HepG2 (cell line): Measurements from ENCODE around the gene EPHX1. TPM values are rescaled to one million over a fixed set of nuclear protein-coding genes. Genes with fewer than 3 reads are reported as not detected.

Source experiments
- KDM1A ChIP-seq: IDR thresholded peaks from 2 replicates; pipeline ENCODE4 v1.6.1; 2016; ENCODE audit warnings: missing compliant biosample characterization
- NCOA1 ChIP-seq: sonication (generic); formaldehyde crosslinking; IDR thresholded peaks from 2 replicates; pipeline ENCODE4 v1.9.0; 2021; ENCODE audit warnings: missing genetic modification reagents
- PHF21A ChIP-seq: sonication (generic); formaldehyde crosslinking; IDR thresholded peaks from 2 replicates; pipeline ENCODE4 v1.5.0; 2020; ENCODE audit warnings: mild to moderate bottlenecking, missing genetic modification reagents
- RBM22 ChIP-seq: fragments of 200-400 bp; formaldehyde crosslinking; optimal IDR thresholded peaks from 2 replicates; pipeline ENCODE3; 2017; ENCODE audit warnings: mild to moderate bottlenecking, low read length, moderate library complexity
- SIX4 ChIP-seq: sonication (generic); formaldehyde crosslinking; IDR thresholded peaks from 2 replicates; pipeline ENCODE4 v1.4.0; 2020; ENCODE audit warnings: missing genetic modification reagents
- SRF ChIP-seq: IDR thresholded peaks from 2 replicates; pipeline ENCODE4 v1.6.1; 2011; ENCODE audit warnings: mild to moderate bottlenecking, low read depth, low read length, moderate library complexity
- ZBTB1 ChIP-seq: sonication (generic); formaldehyde crosslinking; IDR thresholded peaks from 2 replicates; pipeline ENCODE4 v1.4.0; 2020; ENCODE audit warnings: missing genetic modification reagents, borderline replicate concordance
- ZNF563 ChIP-seq: sonication (generic); formaldehyde crosslinking; IDR thresholded peaks from 2 replicates; pipeline ENCODE4 v1.8.0; 2022; ENCODE audit warnings: mild to moderate bottlenecking, moderate library complexity, missing genetic modification reagents
- ZNF652 ChIP-seq: IDR thresholded peaks from 2 replicates; pipeline ENCODE4 v1.6.1; 2016; ENCODE audit warnings: low read depth, borderline replicate concordance
- ZNF878 ChIP-seq: sonication (generic); formaldehyde crosslinking; IDR thresholded peaks from 2 replicates; pipeline ENCODE4 v1.8.1; 2023; ENCODE audit warnings: mild to moderate bottlenecking, missing genetic modification reagents, moderate library complexity
- polyA plus RNA-seq, 8 experiments: library from polyadenylated mRNA; depleted of rRNA in 3 of 8; stranded (reverse) in 7 of 8; unstranded in 1 of 8; fragments of >200 nt; fragmentation: Illumina TruSeq in 4 of 8; extraction: Trizol in 4 of 8; gene quantifications; 2 replicates each; pipeline versions ENCODE4 v1.2.1 to v1.2.3, GENCODE V29; 2011 to 2016; ENCODE audit warnings: low read depth in 4 of 8, missing spikeins in 1 of 8, mixed read lengths in 1 of 8; ENCODE audit not compliant: insufficient read depth in 1 of 8
- total RNA-seq, 5 experiments: library from RNA; depleted of rRNA; stranded (reverse); fragments of >200 nt; fragmentation: Illumina TruSeq; extraction: Trizol; gene quantifications; 2 replicates each; pipeline ENCODE4 v1.2.3, GENCODE V29; 2016; ENCODE audit warnings: low read depth in 1 of 5
- TF ChIP-seq, protein P1 (sequence below): sonication (generic); formaldehyde crosslinking; IDR thresholded peaks from 2 replicates; pipeline ENCODE4 v1.4.0; 2020; ENCODE audit warnings: mild to moderate bottlenecking, missing genetic modification reagents
- TF ChIP-seq, protein P2 (sequence below), 2 experiments: IDR thresholded peaks; 2 replicates each; pipeline ENCODE4 v1.6.1; 2011 to 2012; ENCODE audit warnings: low read length in 2 of 2, borderline replicate concordance in 1 of 2, low read depth in 1 of 2, mild to moderate bottlenecking in 1 of 2, moderate library complexity in 1 of 2
- TF ChIP-seq, protein P3 (sequence below): sonication (generic); formaldehyde crosslinking; IDR thresholded peaks from 2 replicates; pipeline ENCODE4 v1.5.1; 2020; ENCODE audit warnings: mild to moderate bottlenecking, moderate library complexity, missing genetic modification reagents
- TF ChIP-seq, protein P4 (sequence below): sonication (generic); formaldehyde crosslinking; IDR thresholded peaks from 2 replicates; pipeline ENCODE4 v1.4.0; 2020; ENCODE audit warnings: missing genetic modification reagents

The EPHX1 gene
- total and polyA plus RNA-seq, 2 of the 13 experiments (the other 11 are each of a cell fraction or from before 2014, with no cell fraction given) = 27.7 to 36.5 TPM

DNA sequence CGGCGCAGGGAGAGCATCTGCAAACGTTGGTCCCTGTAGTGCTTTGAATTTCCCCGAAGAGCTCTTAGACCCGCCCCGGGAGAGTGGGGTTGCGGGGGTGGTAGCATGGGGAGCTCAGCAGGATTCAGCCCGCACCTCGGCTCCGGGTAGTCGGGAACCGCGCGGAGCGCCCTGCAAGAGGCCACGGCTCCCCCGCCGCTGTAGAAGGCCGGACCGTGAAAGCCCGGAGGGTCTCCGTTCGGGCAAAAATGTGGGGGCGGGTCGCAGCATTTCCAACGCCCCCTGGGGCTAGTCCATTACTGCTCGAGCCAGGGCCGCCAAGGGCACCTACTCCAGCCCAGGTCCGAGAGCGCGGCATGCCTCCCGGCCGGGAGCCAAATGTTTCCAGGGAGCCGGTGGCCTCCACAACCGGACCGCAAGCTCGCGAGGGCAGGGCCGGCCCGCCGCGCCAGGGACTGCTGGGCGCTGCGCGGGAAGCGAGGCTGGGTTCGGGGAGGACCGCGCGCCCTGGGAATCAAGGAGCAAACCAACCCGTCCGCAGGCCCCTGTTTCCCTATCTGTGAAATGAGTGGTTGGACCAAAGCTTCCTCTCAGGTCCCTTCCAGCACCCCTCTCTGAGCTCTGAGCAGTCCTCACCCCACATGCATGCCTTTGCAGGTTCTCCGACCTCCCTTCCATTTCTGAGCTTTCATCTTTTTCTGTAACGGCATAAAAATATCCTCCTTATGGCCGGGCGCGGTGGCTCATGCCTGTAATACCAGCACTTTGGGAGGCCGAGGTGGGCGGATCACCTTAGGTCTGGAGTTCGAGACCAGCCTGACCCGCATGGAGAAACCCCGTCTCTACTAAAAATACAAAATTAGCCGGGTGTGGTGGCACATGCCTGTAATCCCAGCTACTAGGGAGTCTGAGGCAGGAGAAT, 73.0 kb downstream of the EPHX1 start (continued):
- TF ChIP-seq, protein P1, sequence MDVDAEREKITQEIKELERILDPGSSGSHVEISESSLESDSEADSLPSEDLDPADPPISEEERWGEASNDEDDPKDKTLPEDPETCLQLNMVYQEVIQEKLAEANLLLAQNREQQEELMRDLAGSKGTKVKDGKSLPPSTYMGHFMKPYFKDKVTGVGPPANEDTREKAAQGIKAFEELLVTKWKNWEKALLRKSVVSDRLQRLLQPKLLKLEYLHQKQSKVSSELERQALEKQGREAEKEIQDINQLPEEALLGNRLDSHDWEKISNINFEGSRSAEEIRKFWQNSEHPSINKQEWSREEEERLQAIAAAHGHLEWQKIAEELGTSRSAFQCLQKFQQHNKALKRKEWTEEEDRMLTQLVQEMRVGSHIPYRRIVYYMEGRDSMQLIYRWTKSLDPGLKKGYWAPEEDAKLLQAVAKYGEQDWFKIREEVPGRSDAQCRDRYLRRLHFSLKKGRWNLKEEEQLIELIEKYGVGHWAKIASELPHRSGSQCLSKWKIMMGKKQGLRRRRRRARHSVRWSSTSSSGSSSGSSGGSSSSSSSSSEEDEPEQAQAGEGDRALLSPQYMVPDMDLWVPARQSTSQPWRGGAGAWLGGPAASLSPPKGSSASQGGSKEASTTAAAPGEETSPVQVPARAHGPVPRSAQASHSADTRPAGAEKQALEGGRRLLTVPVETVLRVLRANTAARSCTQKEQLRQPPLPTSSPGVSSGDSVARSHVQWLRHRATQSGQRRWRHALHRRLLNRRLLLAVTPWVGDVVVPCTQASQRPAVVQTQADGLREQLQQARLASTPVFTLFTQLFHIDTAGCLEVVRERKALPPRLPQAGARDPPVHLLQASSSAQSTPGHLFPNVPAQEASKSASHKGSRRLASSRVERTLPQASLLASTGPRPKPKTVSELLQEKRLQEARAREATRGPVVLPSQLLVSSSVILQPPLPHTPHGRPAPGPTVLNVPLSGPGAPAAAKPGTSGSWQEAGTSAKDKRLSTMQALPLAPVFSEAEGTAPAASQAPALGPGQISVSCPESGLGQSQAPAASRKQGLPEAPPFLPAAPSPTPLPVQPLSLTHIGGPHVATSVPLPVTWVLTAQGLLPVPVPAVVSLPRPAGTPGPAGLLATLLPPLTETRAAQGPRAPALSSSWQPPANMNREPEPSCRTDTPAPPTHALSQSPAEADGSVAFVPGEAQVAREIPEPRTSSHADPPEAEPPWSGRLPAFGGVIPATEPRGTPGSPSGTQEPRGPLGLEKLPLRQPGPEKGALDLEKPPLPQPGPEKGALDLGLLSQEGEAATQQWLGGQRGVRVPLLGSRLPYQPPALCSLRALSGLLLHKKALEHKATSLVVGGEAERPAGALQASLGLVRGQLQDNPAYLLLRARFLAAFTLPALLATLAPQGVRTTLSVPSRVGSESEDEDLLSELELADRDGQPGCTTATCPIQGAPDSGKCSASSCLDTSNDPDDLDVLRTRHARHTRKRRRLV = 0 out of 2 replicates have a peak, but pooled peaks have one; percentile 5
- TF ChIP-seq, protein P2, sequence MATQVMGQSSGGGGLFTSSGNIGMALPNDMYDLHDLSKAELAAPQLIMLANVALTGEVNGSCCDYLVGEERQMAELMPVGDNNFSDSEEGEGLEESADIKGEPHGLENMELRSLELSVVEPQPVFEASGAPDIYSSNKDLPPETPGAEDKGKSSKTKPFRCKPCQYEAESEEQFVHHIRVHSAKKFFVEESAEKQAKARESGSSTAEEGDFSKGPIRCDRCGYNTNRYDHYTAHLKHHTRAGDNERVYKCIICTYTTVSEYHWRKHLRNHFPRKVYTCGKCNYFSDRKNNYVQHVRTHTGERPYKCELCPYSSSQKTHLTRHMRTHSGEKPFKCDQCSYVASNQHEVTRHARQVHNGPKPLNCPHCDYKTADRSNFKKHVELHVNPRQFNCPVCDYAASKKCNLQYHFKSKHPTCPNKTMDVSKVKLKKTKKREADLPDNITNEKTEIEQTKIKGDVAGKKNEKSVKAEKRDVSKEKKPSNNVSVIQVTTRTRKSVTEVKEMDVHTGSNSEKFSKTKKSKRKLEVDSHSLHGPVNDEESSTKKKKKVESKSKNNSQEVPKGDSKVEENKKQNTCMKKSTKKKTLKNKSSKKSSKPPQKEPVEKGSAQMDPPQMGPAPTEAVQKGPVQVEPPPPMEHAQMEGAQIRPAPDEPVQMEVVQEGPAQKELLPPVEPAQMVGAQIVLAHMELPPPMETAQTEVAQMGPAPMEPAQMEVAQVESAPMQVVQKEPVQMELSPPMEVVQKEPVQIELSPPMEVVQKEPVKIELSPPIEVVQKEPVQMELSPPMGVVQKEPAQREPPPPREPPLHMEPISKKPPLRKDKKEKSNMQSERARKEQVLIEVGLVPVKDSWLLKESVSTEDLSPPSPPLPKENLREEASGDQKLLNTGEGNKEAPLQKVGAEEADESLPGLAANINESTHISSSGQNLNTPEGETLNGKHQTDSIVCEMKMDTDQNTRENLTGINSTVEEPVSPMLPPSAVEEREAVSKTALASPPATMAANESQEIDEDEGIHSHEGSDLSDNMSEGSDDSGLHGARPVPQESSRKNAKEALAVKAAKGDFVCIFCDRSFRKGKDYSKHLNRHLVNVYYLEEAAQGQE (IDR thresholded peaks at IDR 0.05; ENCODE audit: borderline replicate concordance in 1 of 2, low read depth in 1 of 2, low read length in 2 of 2) = no peak
- TF ChIP-seq ZBTB1 (CRISPR knock-in tag) (no peak), ZNF563 (CRISPR knock-in tag) (no peak), SIX4 (CRISPR knock-in tag) (no peak), RBM22 (no peak), SRF (no peak), NCOA1 (CRISPR knock-in tag) (peak; percentile 44; the same call in 1 of the 2 replicates), KDM1A (CRISPR knock-in tag) (no peak), ZNF878 (CRISPR knock-in tag) (no peak), PHF21A (CRISPR knock-in tag) (0 out of 2 replicates have a peak, but pooled peaks have one; percentile 7), ZNF652 (no peak)
- TF ChIP-seq, protein P3, sequence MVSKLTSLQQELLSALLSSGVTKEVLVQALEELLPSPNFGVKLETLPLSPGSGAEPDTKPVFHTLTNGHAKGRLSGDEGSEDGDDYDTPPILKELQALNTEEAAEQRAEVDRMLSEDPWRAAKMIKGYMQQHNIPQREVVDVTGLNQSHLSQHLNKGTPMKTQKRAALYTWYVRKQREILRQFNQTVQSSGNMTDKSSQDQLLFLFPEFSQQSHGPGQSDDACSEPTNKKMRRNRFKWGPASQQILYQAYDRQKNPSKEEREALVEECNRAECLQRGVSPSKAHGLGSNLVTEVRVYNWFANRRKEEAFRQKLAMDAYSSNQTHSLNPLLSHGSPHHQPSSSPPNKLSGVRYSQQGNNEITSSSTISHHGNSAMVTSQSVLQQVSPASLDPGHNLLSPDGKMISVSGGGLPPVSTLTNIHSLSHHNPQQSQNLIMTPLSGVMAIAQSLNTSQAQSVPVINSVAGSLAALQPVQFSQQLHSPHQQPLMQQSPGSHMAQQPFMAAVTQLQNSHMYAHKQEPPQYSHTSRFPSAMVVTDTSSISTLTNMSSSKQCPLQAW (CRISPR knock-in tag) = peak; percentile 6; the same call in 1 of the 2 replicates
- TF ChIP-seq, protein P4, sequence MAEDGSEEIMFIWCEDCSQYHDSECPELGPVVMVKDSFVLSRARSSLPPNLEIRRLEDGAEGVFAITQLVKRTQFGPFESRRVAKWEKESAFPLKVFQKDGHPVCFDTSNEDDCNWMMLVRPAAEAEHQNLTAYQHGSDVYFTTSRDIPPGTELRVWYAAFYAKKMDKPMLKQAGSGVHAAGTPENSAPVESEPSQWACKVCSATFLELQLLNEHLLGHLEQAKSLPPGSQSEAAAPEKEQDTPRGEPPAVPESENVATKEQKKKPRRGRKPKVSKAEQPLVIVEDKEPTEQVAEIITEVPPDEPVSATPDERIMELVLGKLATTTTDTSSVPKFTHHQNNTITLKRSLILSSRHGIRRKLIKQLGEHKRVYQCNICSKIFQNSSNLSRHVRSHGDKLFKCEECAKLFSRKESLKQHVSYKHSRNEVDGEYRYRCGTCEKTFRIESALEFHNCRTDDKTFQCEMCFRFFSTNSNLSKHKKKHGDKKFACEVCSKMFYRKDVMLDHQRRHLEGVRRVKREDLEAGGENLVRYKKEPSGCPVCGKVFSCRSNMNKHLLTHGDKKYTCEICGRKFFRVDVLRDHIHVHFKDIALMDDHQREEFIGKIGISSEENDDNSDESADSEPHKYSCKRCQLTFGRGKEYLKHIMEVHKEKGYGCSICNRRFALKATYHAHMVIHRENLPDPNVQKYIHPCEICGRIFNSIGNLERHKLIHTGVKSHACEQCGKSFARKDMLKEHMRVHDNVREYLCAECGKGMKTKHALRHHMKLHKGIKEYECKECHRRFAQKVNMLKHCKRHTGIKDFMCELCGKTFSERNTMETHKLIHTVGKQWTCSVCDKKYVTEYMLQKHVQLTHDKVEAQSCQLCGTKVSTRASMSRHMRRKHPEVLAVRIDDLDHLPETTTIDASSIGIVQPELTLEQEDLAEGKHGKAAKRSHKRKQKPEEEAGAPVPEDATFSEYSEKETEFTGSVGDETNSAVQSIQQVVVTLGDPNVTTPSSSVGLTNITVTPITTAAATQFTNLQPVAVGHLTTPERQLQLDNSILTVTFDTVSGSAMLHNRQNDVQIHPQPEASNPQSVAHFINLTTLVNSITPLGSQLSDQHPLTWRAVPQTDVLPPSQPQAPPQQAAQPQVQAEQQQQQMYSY (CRISPR knock-in tag) = no peak; the same call in 1 of the 2 replicates
